ENCODE measurements around the gene RABGAP1.

DNA sequence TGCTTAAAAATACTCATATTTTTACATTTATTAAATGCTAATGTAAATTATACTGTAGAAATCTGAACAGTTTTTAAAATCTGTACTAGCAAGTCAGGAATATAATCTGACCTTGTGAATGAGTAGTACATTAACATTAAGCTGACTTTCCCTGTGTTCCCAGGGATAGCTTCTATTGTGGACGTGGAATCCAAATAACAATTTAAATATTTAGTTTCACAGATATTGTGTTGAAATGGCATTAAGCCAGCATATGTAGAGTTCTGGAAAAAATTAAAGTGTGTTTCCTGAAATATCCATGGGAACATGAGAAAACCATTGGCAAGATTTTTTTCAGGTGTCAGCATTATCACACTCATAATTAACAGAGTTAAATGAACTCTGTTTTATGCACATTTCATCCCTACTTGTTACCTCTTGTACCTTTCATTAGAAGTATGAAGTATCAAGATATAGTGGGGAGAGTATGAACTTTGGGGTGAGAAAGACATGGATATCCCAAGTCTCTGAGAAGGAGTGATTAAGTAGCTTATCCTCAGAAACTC, 5.7 kb downstream of the RABGAP1 start:
- TF ChIP-seq, protein P1, sequence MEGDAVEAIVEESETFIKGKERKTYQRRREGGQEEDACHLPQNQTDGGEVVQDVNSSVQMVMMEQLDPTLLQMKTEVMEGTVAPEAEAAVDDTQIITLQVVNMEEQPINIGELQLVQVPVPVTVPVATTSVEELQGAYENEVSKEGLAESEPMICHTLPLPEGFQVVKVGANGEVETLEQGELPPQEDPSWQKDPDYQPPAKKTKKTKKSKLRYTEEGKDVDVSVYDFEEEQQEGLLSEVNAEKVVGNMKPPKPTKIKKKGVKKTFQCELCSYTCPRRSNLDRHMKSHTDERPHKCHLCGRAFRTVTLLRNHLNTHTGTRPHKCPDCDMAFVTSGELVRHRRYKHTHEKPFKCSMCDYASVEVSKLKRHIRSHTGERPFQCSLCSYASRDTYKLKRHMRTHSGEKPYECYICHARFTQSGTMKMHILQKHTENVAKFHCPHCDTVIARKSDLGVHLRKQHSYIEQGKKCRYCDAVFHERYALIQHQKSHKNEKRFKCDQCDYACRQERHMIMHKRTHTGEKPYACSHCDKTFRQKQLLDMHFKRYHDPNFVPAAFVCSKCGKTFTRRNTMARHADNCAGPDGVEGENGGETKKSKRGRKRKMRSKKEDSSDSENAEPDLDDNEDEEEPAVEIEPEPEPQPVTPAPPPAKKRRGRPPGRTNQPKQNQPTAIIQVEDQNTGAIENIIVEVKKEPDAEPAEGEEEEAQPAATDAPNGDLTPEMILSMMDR (conservative IDR thresholded peaks at IDR 0.05; ENCODE audit: low read depth, low read length): no peak
- no peak for TF ChIP-seq EZH2 (IDR thresholded peaks at IDR 0.05; ENCODE audit: borderline replicate concordance, low read depth, low read length, poor library complexity, severe bottlenecking)

All from A673 (cell line).